B cell (primary cell): ENCODE data around the gene LPXN. TPM values are rescaled to one million over a fixed set of nuclear protein-coding genes. Genes with fewer than 3 reads are reported as not detected.

Experiments
- ATAC-seq: fragments of 200-7000 bp; cut with Tn5 transposase; one replicate; pipeline ENCODE4 v1.10.0; 2021; ENCODE audit warnings: low read depth, mild to moderate bottlenecking, moderate number of reproducible peaks, moderate library complexity
- CTCF ChIA-PET: fragments of 350-600 bp; sonication (Branson Sonifier 250); formaldehyde crosslinking; loops from one replicate; lab custom pipeline; 2021; ENCODE audit warnings: antibody characterized with exemption, inconsistent platforms; lab: Charles Lee
- POLR2A ChIA-PET: fragments of 350-600 bp; sonication (Branson Sonifier 250); formaldehyde crosslinking; loops from one replicate; lab custom pipeline; 2021; ENCODE audit warnings: antibody characterized with exemption; lab: Charles Lee
- DNase-seq: peaks from one replicate; pipeline ENCODE4 v3.0.0; 2013
- H2AFZ ChIP-seq: 2 replicates; pipeline ENCODE4 v1.6.1; 2012; ENCODE audit warnings: mild to moderate bottlenecking, low read depth, low read length; ENCODE audit not compliant: insufficient read depth, poor library complexity, severe bottlenecking
- H3K27ac ChIP-seq, 2 donors: 1 replicate in 1 of 2; 2 replicates in 1 of 2; pipeline ENCODE4 v1.5.1; 2012 to 2013; ENCODE audit warnings: low read length in 2 of 2, mild to moderate bottlenecking in 2 of 2, moderate library complexity in 1 of 2
- H3K27me3 ChIP-seq, 4 experiments: fragments of 200-600 bp in 1 of 4; sonication (generic) in 1 of 4; replicated peaks in 1 of 4; 1 replicate in 2 of 4; 2 replicates in 2 of 4; pipeline versions ENCODE4 v1.6.1 to v1.7.0; 2013 to 2016; ENCODE audit warnings: low read length in 3 of 4, mild to moderate bottlenecking in 2 of 4, mixed read lengths in 1 of 4, moderate library complexity in 1 of 4; ENCODE audit not compliant: insufficient read depth in 4 of 4, control insufficient read depth in 3 of 4; ENCODE audit errors: control extremely low read depth in 1 of 4
- H3K36me3 ChIP-seq, 2 experiments: replicated peaks in 1 of 2; 1 replicate in 1 of 2; 2 replicates in 1 of 2; pipeline versions ENCODE4 v1.6.1 to v1.7.1; 2013; ENCODE audit warnings: low read length in 1 of 2; ENCODE audit not compliant: insufficient read depth in 2 of 2, control insufficient read depth in 1 of 2; ENCODE audit errors: control extremely low read depth in 1 of 2, extremely low read depth in 1 of 2
- H3K4me1 ChIP-seq, 2 donors: fragments of 200-600 bp in 1 of 2; sonication (generic) in 1 of 2; 1 replicate in 1 of 2; 2 replicates in 1 of 2; pipeline versions ENCODE4 v1.5.1 to v1.6.1; 2013 to 2017; ENCODE audit warnings: low read length in 2 of 2; ENCODE audit not compliant: control insufficient read depth in 2 of 2, insufficient read depth in 2 of 2
- H3K4me2 ChIP-seq: replicated peaks from 2 replicates; pipeline ENCODE3; 2012; ENCODE audit warnings: mild to moderate bottlenecking, low read depth, low read length; ENCODE audit not compliant: poor library complexity, severe bottlenecking
- H3K4me3 ChIP-seq, 5 experiments: fragments of 200-600 bp in 1 of 5; sonication (generic) in 1 of 5; 1 replicate in 3 of 5; 2 replicates in 2 of 5; pipeline versions ENCODE4 v1.5.1 to v1.7.0; 2011 to 2016; ENCODE audit warnings: low read length in 4 of 5, mild to moderate bottlenecking in 4 of 5, low read depth in 2 of 5, control low read depth in 1 of 5, moderate library complexity in 1 of 5; ENCODE audit not compliant: insufficient read depth in 1 of 5; ENCODE audit errors: control extremely low read depth in 1 of 5, extremely low read depth in 1 of 5
- H3K79me2 ChIP-seq: fragments of 200-600 bp; sonication (generic); one replicate; pipeline ENCODE4 v1.6.0; 2016; ENCODE audit warnings: low read length; ENCODE audit not compliant: control insufficient read depth, insufficient read depth
- H3K9ac ChIP-seq: fragments of 200-600 bp; sonication (generic); 2 replicates; pipeline ENCODE4 v1.6.1; 2017; ENCODE audit warnings: mild to moderate bottlenecking, low read length, moderate library complexity
- H3K9me3 ChIP-seq, 3 donors: one replicate each; pipeline versions ENCODE4 v1.6.1 to v1.7.1; 2013; ENCODE audit warnings: low read length in 2 of 3; ENCODE audit not compliant: control insufficient read depth in 2 of 3, insufficient read depth in 1 of 3; ENCODE audit errors: control extremely low read depth in 1 of 3
- H4K20me1 ChIP-seq: 2 replicates; pipeline ENCODE4 v1.6.0; 2012; ENCODE audit warnings: mild to moderate bottlenecking, low read length; ENCODE audit not compliant: insufficient read depth, control insufficient read depth, poor library complexity, severe bottlenecking
- H3K27ac Mint-ChIP-seq: one replicate; pipeline ENCODE4 v1.8.0; 2021; ENCODE audit warnings: mixed read lengths
- H3K27me3 Mint-ChIP-seq: one replicate; pipeline ENCODE4 v1.8.0; 2021; ENCODE audit warnings: mixed read lengths
- H3K4me1 Mint-ChIP-seq: one replicate; pipeline ENCODE4 v1.8.0; 2021; ENCODE audit warnings: mixed read lengths
- H3K4me3 Mint-ChIP-seq: one replicate; pipeline ENCODE4 v1.8.0; 2021; ENCODE audit warnings: mixed read lengths
- H3K9me3 Mint-ChIP-seq: one replicate; pipeline ENCODE4 v1.8.0; 2022; ENCODE audit warnings: mixed read lengths; ENCODE audit not compliant: insufficient read depth
- CTCF ChIP-seq: fragments of 200-600 bp; IDR thresholded peaks from one replicate; pipeline ENCODE4 v1.8.0; 2022; ENCODE audit warnings: antibody characterized with exemption, mild to moderate bottlenecking
- EZH2 ChIP-seq: IDR thresholded peaks from 2 replicates; pipeline ENCODE4 v1.6.1; 2012; ENCODE audit warnings: borderline replicate concordance, low read depth, mild to moderate bottlenecking, moderate library complexity, low read length; ENCODE audit not compliant: insufficient read depth, poor library complexity, severe bottlenecking
- WGBS: methylation state at CpG from one replicate; pipeline ENCODE4 v1.1.5; 2013; ENCODE audit warnings: missing lambda C conversion rate; ENCODE audit not compliant: insufficient coverage; 5-methylcytosine and 5-hydroxymethylcytosine counted together
- intact Hi-C: fragments of 100-400 bp; cut with micrococcal nuclease; formaldehyde crosslinking; loops from one replicate; pipeline ENCODE4 v1.10.0; 2022
- polyA plus RNA-seq: library from polyadenylated mRNA; depleted of rRNA; stranded (reverse); fragments of >200 nt; gene quantifications from 2 replicates; pipeline ENCODE4 v1.2.3, GENCODE V29; 2012
- total RNA-seq, 2 donors: library from RNA; stranded (reverse); fragments of 120-200 nt in 1 of 2; gene quantifications; 1 replicate in 1 of 2; 2 replicates in 1 of 2; pipeline versions ENCODE4 v1.2.3 to v1.2.4, GENCODE V29; 2013 to 2022

LPXN gene
- total and polyA plus RNA-seq, 2 donors (not counting 1 experiment from before 2014, with no cell fraction given) = 59.2 to 209 TPM

GRCh38 chr11:58594826-58595225, 19.2 kb upstream of the LPXN start:
- intact Hi-C loops = no loop called here

More at GRCh38 chr11:58594826-58595225, 19.2 kb upstream of the LPXN start:
- Histone ChIP-seq H3K79me2 (peaks cover 98% of the 10 kb centered on the region), H3K9me3 (no peaks in the 10 kb centered on the region), H3K36me3 (peaks cover 1 to 26% of the 10 kb centered on the region in 2 experiments), H4K20me1 (peaks cover 63% of the 10 kb centered on the region), H3K4me3 (no peak overlapping the region), H3K4me2 (no peak overlapping the region), H3K27me3 (no peaks in the 10 kb centered on the region), H3K27ac (no peak overlapping the region), H3K4me1 (peaks cover 3 to 9% of the 10 kb centered on the region in 2 donors), H3K9ac (no peak overlapping the region), H2AFZ (no peak overlapping the region)
- ChIA-PET CTCF (no interaction called here), POLR2A (no interaction called here)
- DNase-seq = no peak
- WGBS = 87% methylated on average over 2 of the region's 4 CpGs
- H3K4me3 Mint-ChIP-seq = no peak overlapping the region
- no peak overlapping the region for H3K27ac Mint-ChIP-seq
- H3K9me3 Mint-ChIP-seq = no peaks in the 10 kb centered on the region
- H3K27me3 Mint-ChIP-seq = no peaks in the 10 kb centered on the region
- TF ChIP-seq CTCF = no peak
- no peak for TF ChIP-seq EZH2
- ATAC-seq = no peak
- H3K4me1 Mint-ChIP-seq = peaks cover 41% of the 10 kb centered on the region
